ENCODE data around the gene UBL7.
"Not testable (repeated sequence)": the region's sequence is repeated elsewhere in the genome, so short reads cannot be mapped to it uniquely, and the experiment has no call there.

The UBL7 gene

GRCh38 chr15:74460871-74461846, at the start of gene UBL7:
Gene UBL7 (minus strand): TSS chr15:74461160. CDS start chr15:74458867, 2,293 bp downstream.
- peak; percentile 98 for DNase-seq

GRCh38 chr15:74506515-74506840, 45.5 kb upstream of the UBL7 start:
- no peak for DNase-seq

- no peak for DNase-seq
Observed at GRCh38 chr15:74505837-74506514, 45.0 kb upstream of the UBL7 start.

- DNase-seq: no peak
Observed at GRCh38 chr15:74504836-74505235, 43.9 kb upstream of the UBL7 start.

- no peak for DNase-seq
Observed at GRCh38 chr15:74504418-74504817, 43.5 kb upstream of the UBL7 start.

- DNase-seq: no peak
Observed at GRCh38 chr15:74502301-74502700, 41.3 kb upstream of the UBL7 start.

GRCh38 chr15:74500401-74500800, 39.4 kb upstream of the UBL7 start:
- DNase-seq: no peak

- DNase-seq: no peak
Observed at GRCh38 chr15:74499366-74499765, 38.4 kb upstream of the UBL7 start.

GRCh38 chr15:74497584-74497983, 36.6 kb upstream of the UBL7 start:
- no peak for DNase-seq

- no peak for DNase-seq
Observed at GRCh38 chr15:74496648-74497047, 35.7 kb upstream of the UBL7 start.

GRCh38 chr15:74490339-74490689, 29.4 kb upstream of the UBL7 start:
- DNase-seq: no peak

GRCh38 chr15:74489518-74490338, 28.8 kb upstream of the UBL7 start:
- peak; percentile 88 for DNase-seq

GRCh38 chr15:74488776-74489175, 27.8 kb upstream of the UBL7 start:
- DNase-seq: no peak

GRCh38 chr15:74482661-74483060, 21.7 kb upstream of the UBL7 start:
- no peak for DNase-seq

- not testable (repeated sequence) for DNase-seq
Observed at GRCh38 chr15:74480364-74480763, 19.4 kb upstream of the UBL7 start.

GRCh38 chr15:74471621-74472020, 10.7 kb upstream of the UBL7 start:
- not testable (repeated sequence) for DNase-seq

GRCh38 chr15:74470631-74471395, 9.9 kb upstream of the UBL7 start:
- DNase-seq: no peak

- DNase-seq: no peak
Observed at GRCh38 chr15:74468341-74469032, 7.5 kb upstream of the UBL7 start.

GRCh38 chr15:74466570-74466969, 5.6 kb upstream of the UBL7 start:
- no peak for DNase-seq

GRCh38 chr15:74464897-74465296, 3.9 kb upstream of the UBL7 start:
- DNase-seq: no peak

- no peak for DNase-seq
Observed at GRCh38 chr15:74464216-74464615, 3.3 kb upstream of the UBL7 start.

- no peak for DNase-seq
Observed at GRCh38 chr15:74463634-74464033, 2.7 kb upstream of the UBL7 start.

Data from activated CD8-positive, alpha-beta memory T cell treated with anti-CD3 and anti-CD28 coated beads for 24 hours (primary cell).